H1 (cell line): Measurements from ENCODE around the gene RAPGEF5. TPM values are rescaled to one million over a fixed set of nuclear protein-coding genes. Genes with fewer than 3 reads are reported as not detected.

Experiments
- CTCF ChIA-PET: fragments of 300-600 bp; sonication (Branson Sonifier 250); formaldehyde crosslinking; loops from one replicate; lab custom pipeline; 2021; ENCODE audit not compliant: partially characterized antibody; lab: Charles Lee
- POLR2A ChIA-PET: fragments of 300-600 bp; sonication (Branson Sonifier 250); formaldehyde crosslinking; loops from one replicate; lab custom pipeline; 2021; ENCODE audit warnings: inconsistent platforms; ENCODE audit not compliant: partially characterized antibody; lab: Charles Lee
- DNase-seq, 2 experiments: peaks; one replicate each; pipeline versions ENCODE4 v3.0.0 to v3.0.0-alpha.2; 2010 to 2022; ENCODE audit warnings: low spot score in 2 of 2, low read depth in 1 of 2, mixed read lengths in 1 of 2
- FAIRE-seq: peaks from 2 replicates; lab custom pipeline; 2011; peaks lifted over from hg19 to GRCh38; lab: Jason Lieb, UNC
- H2AFZ ChIP-seq: 2 replicates; pipeline ENCODE4 v1.8.1; 2012; ENCODE audit warnings: low read length, inconsistent platforms
- H2AK5ac ChIP-seq: 2 replicates; pipeline ENCODE4 v1.6.1; 2013; ENCODE audit warnings: low read depth, low read length
- H2BK120ac ChIP-seq: replicated peaks from 2 replicates; pipeline ENCODE3; 2013; ENCODE audit warnings: low read depth, low read length, inconsistent platforms
- H2BK12ac ChIP-seq: 2 replicates; pipeline ENCODE4 v1.6.1; 2013; ENCODE audit warnings: low read depth, low read length
- H2BK15ac ChIP-seq: 2 replicates; pipeline ENCODE4 v1.6.1; 2013; ENCODE audit warnings: low read length
- H2BK20ac ChIP-seq: 2 replicates; pipeline ENCODE4 v1.6.1; 2013; ENCODE audit warnings: low read length
- H2BK5ac ChIP-seq: 2 replicates; pipeline ENCODE4 v1.6.1; 2013; ENCODE audit warnings: low read depth, low read length
- H3K14ac ChIP-seq: 2 replicates; pipeline ENCODE4 v1.6.1; 2013; ENCODE audit warnings: inconsistent platforms; ENCODE audit not compliant: insufficient read length
- H3K18ac ChIP-seq: 2 replicates; pipeline ENCODE4 v1.6.1; 2013; ENCODE audit warnings: low read length; ENCODE audit errors: extremely low read depth
- H3K23ac ChIP-seq: 2 replicates; pipeline ENCODE4 v1.6.1; 2013; ENCODE audit warnings: inconsistent platforms; ENCODE audit not compliant: insufficient read length
- H3K23me2 ChIP-seq: 2 replicates; pipeline ENCODE4 v1.6.1; 2013; ENCODE audit warnings: low read depth, low read length
- H3K27ac ChIP-seq: 2 replicates; pipeline ENCODE4 v1.6.1; 2011; ENCODE audit warnings: low read depth, low read length, inconsistent platforms
- H3K27me3 ChIP-seq, 4 experiments: replicated peaks in 1 of 4; 1 replicate in 1 of 4; 2 replicates in 3 of 4; pipeline versions ENCODE4 v1.6.1 to v1.8.1; 2011 to 2013; ENCODE audit warnings: low read length in 3 of 4, mild to moderate bottlenecking in 3 of 4, inconsistent platforms in 2 of 4, mixed read lengths in 2 of 4, moderate library complexity in 1 of 4; ENCODE audit not compliant: control insufficient read depth in 3 of 4, insufficient read depth in 3 of 4; ENCODE audit errors: extremely low read depth in 1 of 4
- H3K36me3 ChIP-seq, 4 experiments: 2 replicates each; pipeline versions ENCODE4 v1.6.1 to v1.8.1; 2011 to 2013; ENCODE audit warnings: mild to moderate bottlenecking in 4 of 4, low read length in 3 of 4, moderate library complexity in 2 of 4, control low read depth in 1 of 4, inconsistent platforms in 1 of 4; ENCODE audit not compliant: insufficient read depth in 4 of 4, control insufficient read depth in 2 of 4
- H3K4ac ChIP-seq: replicated peaks from 2 replicates; pipeline ENCODE3; 2013; ENCODE audit warnings: low read length, low read depth, mixed read lengths, inconsistent platforms; ENCODE audit not compliant: insufficient read length
- H3K4me1 ChIP-seq, 4 experiments: replicated peaks in 1 of 4; 1 replicate in 1 of 4; 2 replicates in 3 of 4; pipeline versions ENCODE4 v1.6.1 to v1.8.1; 2011 to 2013; ENCODE audit warnings: low read length in 3 of 4, inconsistent platforms in 2 of 4, mixed read lengths in 1 of 4; ENCODE audit not compliant: insufficient read depth in 4 of 4, control insufficient read depth in 3 of 4
- H3K4me2 ChIP-seq, 2 experiments: 2 replicates each; pipeline versions ENCODE4 v1.6.1 to v1.8.1; 2011 to 2013; ENCODE audit warnings: low read depth in 2 of 2, low read length in 2 of 2, control low read depth in 1 of 2, inconsistent platforms in 1 of 2, mild to moderate bottlenecking in 1 of 2; ENCODE audit not compliant: insufficient read depth in 1 of 2
- H3K4me3 ChIP-seq, 4 experiments: fragments of 200-600, 300-600 bp in 1 of 4; sonication (generic), shearing (Covaris generic), sonication (Bioruptor Twin) in 1 of 4; 2 replicates each; pipeline versions ENCODE4 v1.5.1 to v1.8.1; 2011 to 2016; ENCODE audit warnings: low read length in 4 of 4, low read depth in 3 of 4, control low read depth in 2 of 4, inconsistent platforms in 2 of 4, mild to moderate bottlenecking in 2 of 4, mixed read lengths in 1 of 4, moderate library complexity in 1 of 4; ENCODE audit not compliant: insufficient read depth in 2 of 4; ENCODE audit errors: extremely low read depth in 1 of 4
- H3K56ac ChIP-seq: replicated peaks from 2 replicates; pipeline ENCODE3; 2013; ENCODE audit warnings: low read depth, mild to moderate bottlenecking, mixed read lengths, low read length, inconsistent platforms; ENCODE audit not compliant: insufficient read length
- H3K79me1 ChIP-seq: 2 replicates; pipeline ENCODE4 v1.6.1; 2013; ENCODE audit warnings: low read depth, low read length, control low read depth
- H3K79me2 ChIP-seq, 2 experiments: 2 replicates each; pipeline versions ENCODE4 v1.6.1 to v1.8.1; 2012 to 2013; ENCODE audit warnings: low read length in 2 of 2, mild to moderate bottlenecking in 2 of 2, inconsistent platforms in 1 of 2; ENCODE audit not compliant: insufficient read depth in 2 of 2, control insufficient read depth in 1 of 2
- H3K9ac ChIP-seq, 4 experiments: replicated peaks in 1 of 4; 1 replicate in 1 of 4; 2 replicates in 3 of 4; pipeline versions ENCODE4 v1.6.1 to v1.8.1; 2011 to 2013; ENCODE audit warnings: low read depth in 3 of 4, low read length in 3 of 4, control low read depth in 2 of 4, mild to moderate bottlenecking in 2 of 4, moderate library complexity in 2 of 4, inconsistent platforms in 1 of 4; ENCODE audit errors: extremely low read depth in 1 of 4
- H3K9me3 ChIP-seq, 2 experiments: 2 replicates each; pipeline versions ENCODE4 v1.6.1 to v1.8.1; 2012 to 2013; ENCODE audit warnings: mild to moderate bottlenecking in 2 of 2, moderate library complexity in 2 of 2, control low read depth in 1 of 2, inconsistent platforms in 1 of 2, low read depth in 1 of 2, low read length in 1 of 2, mixed read lengths in 1 of 2; ENCODE audit not compliant: insufficient read depth in 2 of 2
- H4K20me1 ChIP-seq, 2 experiments: replicated peaks in 1 of 2; 2 replicates each; pipeline versions ENCODE3 to v1.8.1; 2011 to 2013; ENCODE audit warnings: inconsistent platforms in 2 of 2, low read length in 2 of 2, mild to moderate bottlenecking in 1 of 2; ENCODE audit not compliant: insufficient read depth in 2 of 2, control insufficient read depth in 1 of 2
- H4K5ac ChIP-seq: 2 replicates; pipeline ENCODE4 v1.6.1; 2013; ENCODE audit warnings: low read length, low read depth, mixed read lengths, inconsistent platforms; ENCODE audit not compliant: insufficient read length
- H4K8ac ChIP-seq: 2 replicates; pipeline ENCODE4 v1.8.0; 2013; ENCODE audit warnings: mild to moderate bottlenecking, moderate library complexity, low read length, inconsistent platforms; ENCODE audit not compliant: insufficient read depth; ENCODE audit errors: extremely low read depth
- H4K91ac ChIP-seq: replicated peaks from 2 replicates; pipeline ENCODE3; 2013; ENCODE audit warnings: low read length, mixed read lengths, inconsistent platforms; ENCODE audit not compliant: insufficient read length
- JUN ChIP-seq: IDR thresholded peaks from 2 replicates; pipeline ENCODE4 v1.6.1; 2011; ENCODE audit warnings: low read depth, mild to moderate bottlenecking, improper control_type of control experiment, low read length
- KDM4A ChIP-seq: IDR thresholded peaks from one replicate; pipeline ENCODE4 v1.7.1; 2012; ENCODE audit warnings: low read depth, mild to moderate bottlenecking, moderate library complexity, low read length, inconsistent platforms; ENCODE audit not compliant: severe bottlenecking
- WGBS, 2 experiments: shearing (Covaris generic) in 1 of 2; methylation state at CpG; one replicate each; pipeline versions ENCODE4 v1.1.6 to v1.1.7; 2013 to 2015; ENCODE audit warnings: low lambda C conversion rate in 2 of 2, mixed read lengths in 2 of 2, inconsistent platforms in 1 of 2, low coverage in 1 of 2, missing lambda C conversion rate in 1 of 2; ENCODE audit not compliant: insufficient replicate concordance in 2 of 2, insufficient coverage in 1 of 2, insufficient read length in 1 of 2; ENCODE audit errors: extremely low coverage in 1 of 2, missing lambda C conversion rate in 1 of 2; 5-methylcytosine and 5-hydroxymethylcytosine counted together
- polyA plus RNA-seq, 7 experiments: library from polyadenylated mRNA; depleted of rRNA in 3 of 7; stranded (reverse) in 5 of 7; unstranded in 2 of 7; fragments of >200 nt in 5 of 7; fragments of 200-250 nt in 2 of 7; gene quantifications; 1 replicate in 5 of 7; 2 replicates in 1 of 7; 4 replicates in 1 of 7; pipeline versions ENCODE4 v1.2.1 to v1.2.3, GENCODE V29; 2011 to 2013; ENCODE audit warnings: missing spikeins in 2 of 7, mixed read lengths in 2 of 7
- total RNA-seq: library from RNA; stranded (reverse); fragmentation: NEBNext Ultra II Directional; extraction: Animal tissue kit (Norgen Biotek cat#: 25700); gene quantifications from 2 replicates; pipeline ENCODE4 v1.2.1, GENCODE V29; 2021
- TF ChIP-seq, protein P1 (sequence below): IDR thresholded peaks from 2 replicates; pipeline ENCODE4 v1.6.1; 2012; ENCODE audit warnings: inconsistent platforms

Gene RAPGEF5
- total and polyA plus RNA-seq, 2 of the 8 experiments (the other 6 are each of a cell fraction or from before 2014, with no cell fraction given): 4.4 to 22.9 TPM

DNA sequence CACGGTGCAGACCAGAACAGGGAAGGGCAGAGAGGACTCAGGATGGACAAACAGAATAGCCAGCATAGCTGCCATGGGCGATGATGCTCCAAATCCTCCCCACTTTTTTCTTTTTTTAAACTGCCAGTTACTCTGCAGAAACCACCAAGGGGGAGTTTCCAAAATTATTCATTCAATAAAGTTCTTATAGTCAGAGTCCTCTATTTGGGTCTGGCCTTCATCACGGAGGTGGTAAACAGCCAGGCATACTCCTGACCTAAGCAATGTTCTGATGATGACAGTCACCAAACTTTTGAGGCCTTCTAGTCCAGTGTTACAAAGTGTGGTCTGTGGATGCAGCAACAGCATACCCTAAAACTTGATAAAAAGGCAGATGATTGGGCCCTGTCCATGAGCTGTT is 12.3 kb downstream of the RAPGEF5 start:
- no peak overlapping the region for H3K27ac ChIP-seq
- no peak overlapping the region for H3K4me2 ChIP-seq
- H3K27me3 ChIP-seq: no peaks in the 10 kb centered on the region
- no peak overlapping the region for H2BK20ac ChIP-seq
- H2BK5ac ChIP-seq: no peak overlapping the region
- no peak overlapping the region for H2AFZ ChIP-seq
- H2BK120ac ChIP-seq: no peak overlapping the region
- peaks cover 0 to 90% of the 10 kb centered on the region in 2 experiments; a peak in 2 of 4 replicates for H3K79me2 ChIP-seq
- H2AK5ac ChIP-seq: no peak overlapping the region
- H3K79me1 ChIP-seq: peaks cover 10% of the 10 kb centered on the region
- H3K14ac ChIP-seq: no peak overlapping the region
- CTCF ChIA-PET: interaction anchor here (0.6 to 1.3 kb wide), 4 partner anchors 9 to 235 kb away, joined by 3 to 6 read pairs (median 3); no protein-coding TSS in a partner anchor
- no peaks in the 10 kb centered on the region for H4K20me1 ChIP-seq
- H3K36me3 ChIP-seq: no peaks in the 10 kb centered on the region
- H2BK15ac ChIP-seq: no peak overlapping the region
- no peak overlapping the region for H3K56ac ChIP-seq
- H3K9ac ChIP-seq: no peak overlapping the region
- H3K23me2 ChIP-seq: no peaks in the 10 kb centered on the region
- peaks cover 0 to 6% (median 5%) of the 10 kb centered on the region in 4 experiments; a peak in 4 of 7 replicates for H3K4me1 ChIP-seq
- H4K91ac ChIP-seq: no peak overlapping the region
- POLR2A ChIA-PET: interaction anchor here (0.6 to 1.1 kb wide), 2 partner anchors 11 to 110 kb away, joined by 3 read pairs; no protein-coding TSS in a partner anchor
- FAIRE-seq (no peak), DNase-seq (no peak)
- H3K23ac ChIP-seq: no peak overlapping the region
- no peak overlapping the region for H3K4ac ChIP-seq
- H3K18ac ChIP-seq: no peak overlapping the region
- no peak overlapping the region for H2BK12ac ChIP-seq
- no peak overlapping the region for H3K4me3 ChIP-seq
- TF ChIP-seq KDM4A (no peak), JUN (no peak)
- TF ChIP-seq, protein P1, sequence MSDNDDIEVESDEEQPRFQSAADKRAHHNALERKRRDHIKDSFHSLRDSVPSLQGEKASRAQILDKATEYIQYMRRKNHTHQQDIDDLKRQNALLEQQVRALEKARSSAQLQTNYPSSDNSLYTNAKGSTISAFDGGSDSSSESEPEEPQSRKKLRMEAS: no peak
- no peak overlapping the region for H4K8ac ChIP-seq
- H3K9me3 ChIP-seq: peaks cover 0 to 7% of the 10 kb centered on the region in 2 experiments; a peak in 3 of 4 replicates
- no peak overlapping the region for H4K5ac ChIP-seq
- WGBS, 2 experiments: 89% methylated on average over 3 of the region's 3 CpGs; no CpG with 5 or more reads in 1 of the 2 experiments
